ENCODE data around the gene JMJD1C.

Gene JMJD1C

GRCh38 chr10:63436225-63436624, 29.6 kb downstream of the JMJD1C start:
- Histone ChIP-seq H3K9me3 (ENCODE audit: control insufficient read depth, insufficient read depth, low read depth, low read length) (no peaks in the 10 kb centered on the region), H3K9ac (ENCODE audit: low read length) (no peak overlapping the region), H3K4me1 (ENCODE audit: control insufficient read depth, insufficient read depth, low read length) (peaks cover 77% of the 10 kb centered on the region), H3K27me3 (ENCODE audit: control insufficient read depth, insufficient read depth, low read length) (no peaks in the 10 kb centered on the region), H3K27ac (ENCODE audit: low read depth, low read length) (peak overlapping the region; percentile 39; the same call in 1 of the 2 replicates), H3K4me3 (ENCODE audit: low read depth, low read length) (peak overlapping the region; percentile 30), H3K36me3 (ENCODE audit: control insufficient read depth, insufficient read depth, low read length) (no peaks in the 10 kb centered on the region)

GRCh38 chr10:63434866-63435854, 30.6 kb downstream of the JMJD1C start:
- no peak overlapping the region for H3K9ac ChIP-seq (ENCODE audit: low read length)
- 0 out of 2 replicates have a peak overlapping the region, but pooled peaks have one; percentile 39 for H3K27ac ChIP-seq (ENCODE audit: low read depth, low read length)
- peaks cover 81% of the 10 kb centered on the region for H3K4me1 ChIP-seq (ENCODE audit: control insufficient read depth, insufficient read depth, low read length)

GRCh38 chr10:63431962-63432797, 33.6 kb downstream of the JMJD1C start:
- Histone ChIP-seq H3K36me3 (ENCODE audit: control insufficient read depth, insufficient read depth, low read length) (no peaks in the 10 kb centered on the region), H3K27ac (ENCODE audit: low read depth, low read length) (no peak overlapping the region), H3K9me3 (ENCODE audit: control insufficient read depth, insufficient read depth, low read depth, low read length) (no peaks in the 10 kb centered on the region), H3K4me1 (ENCODE audit: control insufficient read depth, insufficient read depth, low read length) (peaks cover 73% of the 10 kb centered on the region), H3K4me3 (ENCODE audit: low read depth, low read length) (no peak overlapping the region), H3K27me3 (ENCODE audit: control insufficient read depth, insufficient read depth, low read length) (no peaks in the 10 kb centered on the region), H3K9ac (ENCODE audit: low read length) (no peak overlapping the region)

More at GRCh38 chr10:63434866-63435854, 30.6 kb downstream of the JMJD1C start:
- Histone ChIP-seq H3K27me3 (ENCODE audit: control insufficient read depth, insufficient read depth, low read length) (no peaks in the 10 kb centered on the region), H3K9me3 (ENCODE audit: control insufficient read depth, insufficient read depth, low read depth, low read length) (no peaks in the 10 kb centered on the region), H3K36me3 (ENCODE audit: control insufficient read depth, insufficient read depth, low read length) (no peaks in the 10 kb centered on the region), H3K4me3 (ENCODE audit: low read depth, low read length) (no peak overlapping the region)

DNA sequence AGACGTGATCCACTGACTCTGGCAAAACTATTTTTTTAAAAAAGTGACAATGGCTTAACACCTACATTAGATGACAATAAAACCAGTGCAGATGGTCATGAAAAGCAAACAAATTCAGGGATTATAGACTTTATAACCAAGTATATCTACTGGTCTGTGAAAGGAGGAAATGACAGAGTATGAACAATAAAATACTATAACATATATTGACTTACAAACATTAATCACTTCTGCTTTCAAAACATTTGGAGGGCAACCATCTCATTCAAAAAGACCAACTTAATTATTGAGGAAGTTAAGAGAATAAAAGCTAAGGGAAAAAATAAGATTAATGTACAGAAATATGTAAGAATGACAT, 34.8 kb downstream of the JMJD1C start:
- Histone ChIP-seq H3K4me3 (ENCODE audit: low read depth, low read length) (no peak overlapping the region), H3K27ac (ENCODE audit: low read depth, low read length) (no peak overlapping the region), H3K9ac (ENCODE audit: low read length) (no peak overlapping the region), H3K4me1 (ENCODE audit: control insufficient read depth, insufficient read depth, low read length) (peaks cover 61% of the 10 kb centered on the region), H3K27me3 (ENCODE audit: control insufficient read depth, insufficient read depth, low read length) (no peaks in the 10 kb centered on the region), H3K36me3 (ENCODE audit: control insufficient read depth, insufficient read depth, low read length) (no peaks in the 10 kb centered on the region), H3K9me3 (ENCODE audit: control insufficient read depth, insufficient read depth, low read depth, low read length) (no peaks in the 10 kb centered on the region)

DNA sequence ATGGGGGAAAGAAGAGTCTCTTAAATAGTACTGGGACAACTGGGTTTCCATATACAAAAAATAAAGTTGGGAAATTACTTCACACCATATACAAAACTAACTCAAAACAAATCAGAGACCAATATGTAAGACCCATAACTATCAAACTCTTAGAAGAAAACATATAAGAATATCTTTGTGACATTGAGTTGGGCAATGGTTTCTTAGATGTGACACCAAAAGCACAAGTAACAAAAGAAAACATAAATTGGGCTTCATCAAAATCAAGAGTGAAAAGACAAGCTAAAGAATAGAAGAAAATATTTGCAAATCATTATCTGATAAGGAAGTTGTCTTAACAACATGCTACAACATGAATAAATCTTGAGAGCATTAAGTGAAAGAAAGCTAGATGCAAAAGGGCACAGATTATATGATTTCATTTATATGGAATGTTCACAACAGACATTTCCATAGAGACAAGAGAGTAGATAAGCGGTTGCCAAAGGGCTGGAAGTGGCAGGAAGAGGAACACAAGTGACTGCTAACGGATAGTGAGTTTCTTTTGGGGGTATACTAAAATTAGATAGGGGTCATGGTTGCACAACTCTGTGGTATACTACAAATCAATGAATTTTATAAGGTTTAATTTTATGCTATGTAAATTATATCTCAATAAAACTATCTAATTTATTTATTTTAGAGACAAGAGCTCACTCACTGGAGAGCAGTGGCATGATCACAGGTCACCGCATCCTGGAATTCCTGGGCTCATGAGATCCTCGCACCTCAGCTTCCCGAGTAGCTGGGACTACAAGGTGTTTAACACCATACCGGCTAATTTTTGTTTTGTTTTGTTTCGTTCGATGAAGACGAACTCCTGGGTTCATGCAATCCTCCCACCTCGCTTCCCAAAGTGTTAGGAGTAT, 35.4 kb downstream of the JMJD1C start:
- Histone ChIP-seq H3K9me3 (ENCODE audit: control insufficient read depth, insufficient read depth, low read depth, low read length) (no peaks in the 10 kb centered on the region), H3K4me1 (ENCODE audit: control insufficient read depth, insufficient read depth, low read length) (peaks cover 55% of the 10 kb centered on the region), H3K27me3 (ENCODE audit: control insufficient read depth, insufficient read depth, low read length) (no peaks in the 10 kb centered on the region), H3K36me3 (ENCODE audit: control insufficient read depth, insufficient read depth, low read length) (no peaks in the 10 kb centered on the region), H3K9ac (ENCODE audit: low read length) (no peak overlapping the region), H3K27ac (ENCODE audit: low read depth, low read length) (peak overlapping the region; percentile 52; the same call in 1 of the 2 replicates), H3K4me3 (ENCODE audit: low read depth, low read length) (no peak overlapping the region)

- H3K4me3 ChIP-seq (ENCODE audit: low read depth, low read length) = no peak overlapping the region
- H3K9ac ChIP-seq (ENCODE audit: low read length) = no peak overlapping the region
- no peaks in the 10 kb centered on the region for H3K36me3 ChIP-seq (ENCODE audit: control insufficient read depth, insufficient read depth, low read length)
- no peaks in the 10 kb centered on the region for H3K27me3 ChIP-seq (ENCODE audit: control insufficient read depth, insufficient read depth, low read length)
- no peak overlapping the region for H3K27ac ChIP-seq (ENCODE audit: low read depth, low read length)
- peaks cover 44% of the 10 kb centered on the region for H3K4me1 ChIP-seq (ENCODE audit: control insufficient read depth, insufficient read depth, low read length)
- no peaks in the 10 kb centered on the region for H3K9me3 ChIP-seq (ENCODE audit: control insufficient read depth, insufficient read depth, low read depth, low read length)
Observed at GRCh38 chr10:63429281-63429680, 36.5 kb downstream of the JMJD1C start.

GRCh38 chr10:63427013-63427412, 38.8 kb downstream of the JMJD1C start:
- no peak overlapping the region for H3K27ac ChIP-seq (ENCODE audit: low read depth, low read length)
- no peak overlapping the region for H3K4me3 ChIP-seq (ENCODE audit: low read depth, low read length)
- H3K4me1 ChIP-seq (ENCODE audit: control insufficient read depth, insufficient read depth, low read length) = peaks cover 43% of the 10 kb centered on the region
- no peak overlapping the region for H3K9ac ChIP-seq (ENCODE audit: low read length)
- no peaks in the 10 kb centered on the region for H3K36me3 ChIP-seq (ENCODE audit: control insufficient read depth, insufficient read depth, low read length)
- H3K9me3 ChIP-seq (ENCODE audit: control insufficient read depth, insufficient read depth, low read depth, low read length) = no peaks in the 10 kb centered on the region
- H3K27me3 ChIP-seq (ENCODE audit: control insufficient read depth, insufficient read depth, low read length) = no peaks in the 10 kb centered on the region

GRCh38 chr10:63425512-63425911, 40.3 kb downstream of the JMJD1C start:
- Histone ChIP-seq H3K4me1 (ENCODE audit: control insufficient read depth, insufficient read depth, low read length) (peaks cover 32% of the 10 kb centered on the region), H3K4me3 (ENCODE audit: low read depth, low read length) (no peak overlapping the region), H3K27me3 (ENCODE audit: control insufficient read depth, insufficient read depth, low read length) (no peaks in the 10 kb centered on the region), H3K9ac (ENCODE audit: low read length) (no peak overlapping the region), H3K36me3 (ENCODE audit: control insufficient read depth, insufficient read depth, low read length) (no peaks in the 10 kb centered on the region), H3K9me3 (ENCODE audit: control insufficient read depth, insufficient read depth, low read depth, low read length) (no peaks in the 10 kb centered on the region), H3K27ac (ENCODE audit: low read depth, low read length) (no peak overlapping the region)

DNA sequence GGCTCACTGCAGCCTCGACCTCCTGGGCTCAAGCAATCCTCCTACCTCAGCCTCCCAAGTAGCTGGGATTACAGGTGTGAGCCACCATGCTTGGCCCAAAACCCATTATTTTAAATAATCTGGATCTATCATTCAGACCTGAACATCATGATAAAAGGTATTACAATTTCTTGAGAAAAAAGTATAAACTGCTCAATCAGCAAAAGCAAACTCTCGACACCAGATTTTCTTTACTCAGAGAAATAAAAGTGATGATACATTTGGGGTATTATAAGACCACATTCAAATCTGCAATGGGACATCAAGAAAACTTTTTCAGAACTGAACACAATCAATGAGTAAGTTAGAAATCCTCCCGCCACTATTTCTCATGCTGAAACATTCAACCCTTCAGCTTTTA, 41.2 kb downstream of the JMJD1C start:
- H3K9ac ChIP-seq (ENCODE audit: low read length) = no peak overlapping the region
- H3K27ac ChIP-seq (ENCODE audit: low read depth, low read length) = no peak overlapping the region
- no peak overlapping the region for H3K4me3 ChIP-seq (ENCODE audit: low read depth, low read length)
- no peaks in the 10 kb centered on the region for H3K9me3 ChIP-seq (ENCODE audit: control insufficient read depth, insufficient read depth, low read depth, low read length)
- peaks cover 23% of the 10 kb centered on the region for H3K4me1 ChIP-seq (ENCODE audit: control insufficient read depth, insufficient read depth, low read length)
- H3K36me3 ChIP-seq (ENCODE audit: control insufficient read depth, insufficient read depth, low read length) = no peaks in the 10 kb centered on the region
- no peaks in the 10 kb centered on the region for H3K27me3 ChIP-seq (ENCODE audit: control insufficient read depth, insufficient read depth, low read length)

GRCh38 chr10:63423494-63423893, 42.3 kb downstream of the JMJD1C start:
- H3K4me3 ChIP-seq (ENCODE audit: low read depth, low read length) = no peak overlapping the region
- H3K9ac ChIP-seq (ENCODE audit: low read length) = no peak overlapping the region
- H3K9me3 ChIP-seq (ENCODE audit: control insufficient read depth, insufficient read depth, low read depth, low read length) = no peaks in the 10 kb centered on the region
- 0 out of 2 replicates have a peak, but pooled peaks cover 14% of the 10 kb centered on the region for H3K4me1 ChIP-seq (ENCODE audit: control insufficient read depth, insufficient read depth, low read length)
- H3K27me3 ChIP-seq (ENCODE audit: control insufficient read depth, insufficient read depth, low read length) = no peaks in the 10 kb centered on the region
- no peak overlapping the region for H3K27ac ChIP-seq (ENCODE audit: low read depth, low read length)
- H3K36me3 ChIP-seq (ENCODE audit: control insufficient read depth, insufficient read depth, low read length) = no peaks in the 10 kb centered on the region
